Parathyroid adenoma (tissue), 2 donors: Measurements from ENCODE around the gene DNAJC2.
"Not testable (repeated sequence)": the region's sequence is repeated elsewhere in the genome, so short reads cannot be mapped to it uniquely, and the experiment has no call there.

Experiments
- H2AFZ ChIP-seq: fragments of 300-600 bp; sonication (generic); one replicate; pipeline ENCODE4 v1.7.0; 2017; ENCODE audit warnings: antibody characterized with exemption, mild to moderate bottlenecking
- H3K27ac ChIP-seq: fragments of 300-600 bp; sonication (generic); one replicate; pipeline ENCODE4 v1.7.0; 2017
- H3K27me3 ChIP-seq: fragments of 300-600 bp; sonication (generic); one replicate; pipeline ENCODE4 v1.7.0; 2017; ENCODE audit warnings: low read length; ENCODE audit not compliant: control insufficient read depth, insufficient read depth
- H3K36me3 ChIP-seq: fragments of 300-600 bp; sonication (generic); one replicate; pipeline ENCODE4 v1.7.0; 2017; ENCODE audit warnings: low read length; ENCODE audit not compliant: control insufficient read depth, insufficient read depth
- H3K4me1 ChIP-seq: fragments of 300-600 bp; sonication (generic); one replicate; pipeline ENCODE4 v1.7.0; 2017; ENCODE audit warnings: control low read depth
- H3K4me2 ChIP-seq: fragments of 300-600 bp; sonication (generic); one replicate; pipeline ENCODE4 v1.7.0; 2017; ENCODE audit warnings: low read length
- H3K4me3 ChIP-seq: fragments of 300-600 bp; sonication (generic); one replicate; pipeline ENCODE4 v1.7.0; 2017; ENCODE audit warnings: low read depth, low read length
- H3K79me2 ChIP-seq: fragments of 300-600 bp; sonication (generic); one replicate; pipeline ENCODE4 v1.7.0; 2017; ENCODE audit warnings: control low read depth
- H3K9ac ChIP-seq: fragments of 300-600 bp; sonication (generic); one replicate; pipeline ENCODE4 v1.7.0; 2017; ENCODE audit warnings: mild to moderate bottlenecking
- H3K9me3 ChIP-seq: fragments of 300-600 bp; sonication (generic); one replicate; pipeline ENCODE4 v1.7.0; 2017; ENCODE audit warnings: low read length; ENCODE audit not compliant: control insufficient read depth
- donor health status: primary hyperparathyroidism.

The DNAJC2 gene

GRCh38 chr7:103266229-103266628 is 78.3 kb downstream of the DNAJC2 start:
- not testable (repeated sequence) for H3K4me2 ChIP-seq, H3K36me3 ChIP-seq, H3K4me1 ChIP-seq, H3K79me2 ChIP-seq, H2AFZ ChIP-seq, H3K27ac ChIP-seq, H3K9me3 ChIP-seq, H3K27me3 ChIP-seq, H3K9ac ChIP-seq, H3K4me3 ChIP-seq

- H3K27me3 ChIP-seq, H3K27ac ChIP-seq, H3K36me3 ChIP-seq, H3K9ac ChIP-seq, H3K79me2 ChIP-seq, H3K4me2 ChIP-seq, H2AFZ ChIP-seq, H3K9me3 ChIP-seq, H3K4me1 ChIP-seq, H3K4me3 ChIP-seq: not testable (repeated sequence)
These were observed 80.5 kb downstream of the DNAJC2 start for GRCh38 chr7:103264054-103264453.
